PC-9 (cell line): Measurements from ENCODE around the gene CHDH.

Experiments
- EZH2 ChIP-seq: fragments of 200-600 bp; sonication (generic); IDR thresholded peaks from 2 replicates; pipeline ENCODE4 v1.8.0; 2017; ENCODE audit warnings: antibody characterized with exemption, low read depth
- TF ChIP-seq, protein P1 (sequence below): fragments of 200-600 bp; sonication (generic); conservative IDR thresholded peaks from 2 replicates; pipeline ENCODE4 v1.6.1; 2017; ENCODE audit warnings: mixed run types, antibody characterized with exemption, mild to moderate bottlenecking, moderate library complexity

- TF ChIP-seq, protein P1, sequence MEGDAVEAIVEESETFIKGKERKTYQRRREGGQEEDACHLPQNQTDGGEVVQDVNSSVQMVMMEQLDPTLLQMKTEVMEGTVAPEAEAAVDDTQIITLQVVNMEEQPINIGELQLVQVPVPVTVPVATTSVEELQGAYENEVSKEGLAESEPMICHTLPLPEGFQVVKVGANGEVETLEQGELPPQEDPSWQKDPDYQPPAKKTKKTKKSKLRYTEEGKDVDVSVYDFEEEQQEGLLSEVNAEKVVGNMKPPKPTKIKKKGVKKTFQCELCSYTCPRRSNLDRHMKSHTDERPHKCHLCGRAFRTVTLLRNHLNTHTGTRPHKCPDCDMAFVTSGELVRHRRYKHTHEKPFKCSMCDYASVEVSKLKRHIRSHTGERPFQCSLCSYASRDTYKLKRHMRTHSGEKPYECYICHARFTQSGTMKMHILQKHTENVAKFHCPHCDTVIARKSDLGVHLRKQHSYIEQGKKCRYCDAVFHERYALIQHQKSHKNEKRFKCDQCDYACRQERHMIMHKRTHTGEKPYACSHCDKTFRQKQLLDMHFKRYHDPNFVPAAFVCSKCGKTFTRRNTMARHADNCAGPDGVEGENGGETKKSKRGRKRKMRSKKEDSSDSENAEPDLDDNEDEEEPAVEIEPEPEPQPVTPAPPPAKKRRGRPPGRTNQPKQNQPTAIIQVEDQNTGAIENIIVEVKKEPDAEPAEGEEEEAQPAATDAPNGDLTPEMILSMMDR: no peak
- no peak for TF ChIP-seq EZH2
These were observed 80.5 kb downstream of the CHDH start for GRCh38 chr3:53765753-53766152.
